Right ventricle myocardium inferior (tissue), 1 donor: ENCODE data around the gene ANKRD44. TPM values are rescaled to one million over a fixed set of nuclear protein-coding genes. Genes with fewer than 3 reads are reported as not detected.

Source experiments
- ATAC-seq: fragments of 200-7000 bp; cut with Tn5 transposase; one replicate; pipeline ENCODE4 v1.9.1; 2020; ENCODE audit warnings: mild to moderate bottlenecking, moderate library complexity
- DNase-seq: peaks from one replicate; pipeline ENCODE4 v3.0.0; 2021; ENCODE audit errors: missing footprints
- intact Hi-C: fragments of 100-400 bp; cut with DNase I; formaldehyde crosslinking; loops from one replicate; pipeline ENCODE4 v1.11.0; 2022
- total RNA-seq: library from RNA; stranded (reverse); fragmentation: NEBNext Ultra II Directional; extraction: Animal tissue kit (Norgen Biotek cat#: 25700); gene quantifications from one replicate; pipeline ENCODE4 v1.2.1, GENCODE V29; 2021
- donor health status: DM: no; HTN: yes; CAD: no; lungs with severe emphysema.

Gene ANKRD44
- total RNA-seq, 1 donor from 2014 or later = 10.5 TPM

- DNase-seq (no peak), ATAC-seq (no peak)
- intact Hi-C loops = no loop called here
These were observed 14.2 kb upstream of the ANKRD44 start for GRCh38 chr2:197324801-197325200.

- intact Hi-C loops = no loop called here
- no peak for ATAC-seq
- no peak for DNase-seq
These were observed 12.4 kb upstream of the ANKRD44 start for GRCh38 chr2:197322724-197323720.

GRCh38 chr2:197322143-197322542 is 11.6 kb upstream of the ANKRD44 start:
- intact Hi-C loops = no loop called here
- no peak for ATAC-seq
- no peak for DNase-seq

GRCh38 chr2:197315371-197315770 is 4.8 kb upstream of the ANKRD44 start:
- intact Hi-C loops = no loop called here
- ATAC-seq = no peak
- DNase-seq = no peak

- intact Hi-C loops = loop anchor here (5.0 kb wide), 1 partner anchor 300 kb away; no protein-coding TSS in a partner anchor
- no peak for ATAC-seq
- no peak for DNase-seq
These were observed 1.6 kb upstream of the ANKRD44 start for GRCh38 chr2:197312186-197312585.

- no peak for ATAC-seq
- no peak for DNase-seq
- intact Hi-C loops = loop anchor here (5.0 kb wide), 1 partner anchor 299 kb away; no protein-coding TSS in a partner anchor
These were observed 947 bp upstream of the ANKRD44 start for GRCh38 chr2:197311421-197312033.

- ATAC-seq (no peak), DNase-seq (no peak)
- intact Hi-C loops = loop anchor here (1.0 to 5.0 kb wide), 3 partner anchors 119 to 299 kb away; no protein-coding TSS in a partner anchor
These were observed 424 bp upstream of the ANKRD44 start for GRCh38 chr2:197310987-197311420.

- intact Hi-C loops = loop anchor here (1.0 to 5.0 kb wide), 3 partner anchors 117 to 297 kb away; no protein-coding TSS in a partner anchor
- DNase-seq (peak; percentile 73), ATAC-seq (peak; percentile 3)
These were observed 819 bp downstream of the ANKRD44 start for GRCh38 chr2:197309691-197310231.

GRCh38 chr2:197308996-197309690 is 1.4 kb downstream of the ANKRD44 start:
- ATAC-seq (no peak), DNase-seq (no peak)
- intact Hi-C loops = no loop called here

GRCh38 chr2:197308585-197308984 is 2.0 kb downstream of the ANKRD44 start:
- ATAC-seq (no peak), DNase-seq (no peak)
- intact Hi-C loops = no loop called here

- DNase-seq (no peak), ATAC-seq (no peak)
- intact Hi-C loops = no loop called here
These were observed 2.6 kb downstream of the ANKRD44 start for GRCh38 chr2:197307933-197308521.

GRCh38 chr2:197307236-197307932 is 3.2 kb downstream of the ANKRD44 start:
- intact Hi-C loops = no loop called here
- DNase-seq (no peak), ATAC-seq (no peak)

GRCh38 chr2:197306696-197307040 is 3.9 kb downstream of the ANKRD44 start:
- ATAC-seq (no peak), DNase-seq (peak; percentile 74)
- intact Hi-C loops = no loop called here

GRCh38 chr2:197306024-197306695 is 4.4 kb downstream of the ANKRD44 start:
- DNase-seq (no peak), ATAC-seq (no peak)
- intact Hi-C loops = no loop called here

GRCh38 chr2:197304556-197305011 is 6.0 kb downstream of the ANKRD44 start:
- DNase-seq = no peak
- ATAC-seq = no peak
- intact Hi-C loops = no loop called here

GRCh38 chr2:197300139-197300538 is 10.4 kb downstream of the ANKRD44 start:
- DNase-seq (no peak), ATAC-seq (no peak)
- intact Hi-C loops = no loop called here

- intact Hi-C loops = no loop called here
- DNase-seq (no peak), ATAC-seq (no peak)
These were observed 12.0 kb downstream of the ANKRD44 start for GRCh38 chr2:197298609-197299008.
